HepG2 (cell line): ENCODE measurements around the gene SERPINB1. TPM values are rescaled to one million over a fixed set of nuclear protein-coding genes. Genes with fewer than 3 reads are reported as not detected.

Experiments
- ATAC-seq: fragments of 200-7000 bp; cut with Tn5 transposase; 3 replicates; pipeline ENCODE4 v1.9.1; 2020; ENCODE audit warnings: mild to moderate bottlenecking, moderate library complexity
- BruUV-seq: library from RNA; stranded (reverse); fragments of 400-500 nt; replicated peaks from 2 replicates; lab custom pipeline; 2021; lab: Mats Ljungman, UMichigan
- CTCF ChIA-PET: fragments of 300-600 bp; formaldehyde crosslinking; extraction: SDS; loops from one replicate; lab custom pipeline; 2021; ENCODE audit warnings: low total read pairs, inconsistent platforms, low intra/inter-chr PET ratio; lab: Yijun Ruan, JAX
- POLR2A ChIA-PET: fragments of 350-600 bp; sonication (Branson Sonifier 250); formaldehyde crosslinking; loops from one replicate; lab custom pipeline; 2020; ENCODE audit warnings: antibody characterized with exemption, inconsistent platforms; lab: Yijun Ruan, JAX
- DNase-seq: peaks from one replicate; pipeline ENCODE4 v3.0.0-alpha.2; 2015; ENCODE audit warnings: low spot score
- FAIRE-seq: peaks from 3 replicates; lab custom pipeline; 2011; peaks lifted over from hg19 to GRCh38; lab: Jason Lieb, UNC
- H2AFZ ChIP-seq: one replicate; pipeline ENCODE4 v1.6.1; 2011; ENCODE audit warnings: low read length, inconsistent platforms
- H3K27ac ChIP-seq: fragments of 300-600 bp; 3 replicates; pipeline ENCODE4 v1.8.0; 2011; ENCODE audit warnings: mixed run types, mild to moderate bottlenecking, mixed read lengths, low read length, inconsistent platforms; ENCODE audit not compliant: insufficient read depth; ENCODE audit errors: extremely low read length
- H3K27me3 ChIP-seq, 2 experiments: fragments of 200-600 bp in 1 of 2; 2 replicates in 1 of 2; 3 replicates in 1 of 2; pipeline versions ENCODE4 v1.6.0 to v1.8.0; 2011; ENCODE audit warnings: low read length in 2 of 2, mild to moderate bottlenecking in 2 of 2, moderate library complexity in 2 of 2, inconsistent platforms in 1 of 2; ENCODE audit not compliant: insufficient read depth in 2 of 2, control insufficient read depth in 1 of 2
- H3K36me3 ChIP-seq, 2 experiments: fragments of 200-600 bp in 1 of 2; replicated peaks in 1 of 2; 2 replicates in 1 of 2; 3 replicates in 1 of 2; pipeline versions ENCODE4 v1.5.1 to v1.8.0; 2011; ENCODE audit warnings: low read length in 2 of 2, inconsistent platforms in 1 of 2; ENCODE audit not compliant: insufficient read depth in 2 of 2, control insufficient read depth in 1 of 2
- H3K4me1 ChIP-seq: 2 replicates; pipeline ENCODE4 v1.5.1; 2012; ENCODE audit warnings: low read length, inconsistent platforms; ENCODE audit not compliant: insufficient read depth
- H3K4me2 ChIP-seq: 2 replicates; pipeline ENCODE4 v1.6.0; 2011; ENCODE audit warnings: low read depth, low read length, inconsistent platforms
- H3K4me3 ChIP-seq, 3 experiments: fragments of 200-600 bp in 1 of 3; sonication (generic), shearing (Covaris generic) in 1 of 3; replicated peaks in 1 of 3; 2 replicates each; pipeline ENCODE4 v1.5.1; 2011 to 2016; ENCODE audit warnings: low read length in 3 of 3, inconsistent platforms in 2 of 3, low read depth in 2 of 3, mild to moderate bottlenecking in 2 of 3, control low read depth in 1 of 3, mixed read lengths in 1 of 3; ENCODE audit not compliant: insufficient read depth in 1 of 3
- H3K79me2 ChIP-seq: one replicate; pipeline ENCODE4 v1.6.1; 2011; ENCODE audit warnings: low read length, inconsistent platforms; ENCODE audit not compliant: insufficient read depth
- H3K9ac ChIP-seq: 2 replicates; pipeline ENCODE4 v1.6.0; 2011; ENCODE audit warnings: mild to moderate bottlenecking, low read depth, low read length, inconsistent platforms; ENCODE audit not compliant: insufficient read depth
- H3K9me3 ChIP-seq: 2 replicates; pipeline ENCODE4 v1.5.1; 2012; ENCODE audit warnings: mild to moderate bottlenecking, low read length
- H4K20me1 ChIP-seq: 2 replicates; pipeline ENCODE4 v1.6.0; 2011; ENCODE audit warnings: inconsistent platforms, mild to moderate bottlenecking, low read length, moderate library complexity; ENCODE audit not compliant: insufficient read depth
- ELF3 ChIP-seq: IDR thresholded peaks from 2 replicates; pipeline ENCODE4 v1.6.1; 2016; ENCODE audit warnings: missing genetic modification reagents, missing compliant biosample characterization
- ZBTB42 ChIP-seq: sonication (generic); formaldehyde crosslinking; IDR thresholded peaks from 2 replicates; pipeline ENCODE4 v1.5.0; 2020; ENCODE audit warnings: mild to moderate bottlenecking, missing genetic modification reagents
- ZNF607 ChIP-seq: sonication (generic); formaldehyde crosslinking; IDR thresholded peaks from 2 replicates; pipeline ENCODE4 v1.5.1; 2020; ENCODE audit warnings: missing genetic modification reagents, mild to moderate bottlenecking, borderline replicate concordance
- ZNF777 ChIP-seq: sonication (generic); formaldehyde crosslinking; IDR thresholded peaks from 2 replicates; pipeline ENCODE4 v1.4.0; 2020; ENCODE audit warnings: missing genetic modification reagents
- WGBS: methylation state at CpG from one replicate; pipeline ENCODE4 v1.1.6; 2017; ENCODE audit warnings: low lambda C conversion rate; 5-methylcytosine and 5-hydroxymethylcytosine counted together
- in situ Hi-C: cut with HindIII; loops from 2 replicates; pipeline ENCODE4 v1.10.0; 2017; ENCODE audit warnings: low pct_unique_long_range_greater_than_20kb; ENCODE audit not compliant: extremely low pct_ligation_motif_present
- intact Hi-C: fragments of 100-400 bp; cut with micrococcal nuclease; formaldehyde crosslinking; loops from one replicate; pipeline ENCODE4 v1.10.0; 2022; ENCODE audit not compliant: unreplicated experiment
- polyA plus RNA-seq, 8 experiments: library from polyadenylated mRNA; depleted of rRNA in 3 of 8; stranded (reverse) in 7 of 8; unstranded in 1 of 8; fragments of >200 nt; fragmentation: Illumina TruSeq in 4 of 8; extraction: Trizol in 4 of 8; gene quantifications; 2 replicates each; pipeline versions ENCODE4 v1.2.1 to v1.2.3, GENCODE V29; 2011 to 2016; ENCODE audit warnings: low read depth in 4 of 8, missing spikeins in 1 of 8, mixed read lengths in 1 of 8; ENCODE audit not compliant: insufficient read depth in 1 of 8
- total RNA-seq, 5 experiments: library from RNA; depleted of rRNA; stranded (reverse); fragments of >200 nt; fragmentation: Illumina TruSeq; extraction: Trizol; gene quantifications; 2 replicates each; pipeline ENCODE4 v1.2.3, GENCODE V29; 2016; ENCODE audit warnings: low read depth in 1 of 5
- TF ChIP-seq, protein P1 (sequence below): sonication (generic); formaldehyde crosslinking; IDR thresholded peaks from 2 replicates; pipeline ENCODE4 v1.5.1; 2020; ENCODE audit warnings: mild to moderate bottlenecking, moderate library complexity, missing genetic modification reagents
- TF ChIP-seq, protein P2 (sequence below), 2 experiments: sonication (generic) in 1 of 2; formaldehyde crosslinking in 1 of 2; IDR thresholded peaks; 2 replicates each; pipeline versions ENCODE4 v1.4.0 to v1.6.1; 2016 to 2020; ENCODE audit warnings: borderline replicate concordance in 1 of 2, low read depth in 1 of 2, mild to moderate bottlenecking in 1 of 2, missing genetic modification reagents in 1 of 2

The SERPINB1 gene
- total and polyA plus RNA-seq, 2 of the 13 experiments (the other 11 are each of a cell fraction or from before 2014, with no cell fraction given) = 41.4 to 60.5 TPM

DNA sequence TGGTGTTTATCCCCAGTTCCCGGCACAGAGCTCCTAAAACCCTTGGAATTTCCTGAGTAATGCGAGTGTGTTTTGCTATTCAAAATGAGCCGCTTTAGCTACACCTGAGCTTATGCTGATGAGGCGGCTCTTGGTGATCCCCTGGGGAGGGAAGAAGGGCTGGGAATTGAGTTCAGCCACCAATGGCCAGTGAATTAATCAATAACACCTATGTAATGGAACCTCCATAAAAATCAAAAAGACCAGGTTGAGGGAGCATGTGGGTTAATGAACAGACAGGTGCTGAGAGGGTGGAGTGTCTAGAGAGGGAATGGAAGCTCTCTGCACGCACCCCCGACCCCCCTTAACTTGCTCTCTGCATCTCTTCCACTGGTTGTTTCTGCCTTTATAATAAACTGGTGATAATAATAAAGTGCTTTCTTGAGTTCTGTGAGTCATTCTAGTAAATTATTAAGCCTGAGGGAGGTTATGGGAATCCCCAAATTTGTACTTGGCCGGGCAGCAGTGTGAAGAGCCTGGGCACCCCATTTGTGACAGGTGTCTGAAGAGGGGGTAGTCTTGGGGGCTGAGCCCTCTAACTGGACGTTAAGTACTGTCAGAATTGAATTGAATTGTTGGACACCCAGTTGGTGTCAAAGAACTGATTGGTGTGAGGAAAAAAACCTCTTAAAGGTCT, 24.6 kb upstream of the SERPINB1 start:
- Histone ChIP-seq H2AFZ (no peak overlapping the region), H3K4me3 (peak overlapping the region in 1 of 3 experiments; percentile 16; a peak in 1 of 6 replicates), H3K36me3 (no peaks in the 10 kb centered on the region), H3K9me3 (no peaks in the 10 kb centered on the region), H3K27ac (no peak overlapping the region), H3K79me2 (no peaks in the 10 kb centered on the region), H4K20me1 (no peaks in the 10 kb centered on the region), H3K27me3 (no peaks in the 10 kb centered on the region), H3K9ac (no peak overlapping the region), H3K4me1 (peaks cover 61% of the 10 kb centered on the region), H3K4me2 (peak overlapping the region; percentile 52)
- POLR2A ChIA-PET = interaction anchor here (1.0 to 3.0 kb wide), 8 partner anchors 9 to 197 kb away, joined by 3 to 14 read pairs (median 6); partner anchors contain the start of genes SERPINB1 and SERPINB9
- BruUV-seq = no TSS peak
- WGBS = 29% methylated on average over 8 of the region's 8 CpGs
- in situ Hi-C loops = no loop called here
- ATAC-seq (no peak), DNase-seq (no peak), FAIRE-seq (no peak)
- intact Hi-C loops = no loop called here
- TF ChIP-seq ZNF777 (CRISPR knock-in tag) (no peak), ZBTB42 (CRISPR knock-in tag) (0 out of 2 replicates have a peak, but pooled peaks have one; percentile 25), ELF3 (CRISPR knock-in tag) (0 out of 2 replicates have a peak, but pooled peaks have one; percentile 3), ZNF607 (CRISPR knock-in tag) (0 out of 2 replicates have a peak, but pooled peaks have one; percentile 44)
- TF ChIP-seq, protein P1, sequence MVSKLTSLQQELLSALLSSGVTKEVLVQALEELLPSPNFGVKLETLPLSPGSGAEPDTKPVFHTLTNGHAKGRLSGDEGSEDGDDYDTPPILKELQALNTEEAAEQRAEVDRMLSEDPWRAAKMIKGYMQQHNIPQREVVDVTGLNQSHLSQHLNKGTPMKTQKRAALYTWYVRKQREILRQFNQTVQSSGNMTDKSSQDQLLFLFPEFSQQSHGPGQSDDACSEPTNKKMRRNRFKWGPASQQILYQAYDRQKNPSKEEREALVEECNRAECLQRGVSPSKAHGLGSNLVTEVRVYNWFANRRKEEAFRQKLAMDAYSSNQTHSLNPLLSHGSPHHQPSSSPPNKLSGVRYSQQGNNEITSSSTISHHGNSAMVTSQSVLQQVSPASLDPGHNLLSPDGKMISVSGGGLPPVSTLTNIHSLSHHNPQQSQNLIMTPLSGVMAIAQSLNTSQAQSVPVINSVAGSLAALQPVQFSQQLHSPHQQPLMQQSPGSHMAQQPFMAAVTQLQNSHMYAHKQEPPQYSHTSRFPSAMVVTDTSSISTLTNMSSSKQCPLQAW = 0 out of 2 replicates have a peak, but pooled peaks have one; percentile 51
- TF ChIP-seq, protein P2, sequence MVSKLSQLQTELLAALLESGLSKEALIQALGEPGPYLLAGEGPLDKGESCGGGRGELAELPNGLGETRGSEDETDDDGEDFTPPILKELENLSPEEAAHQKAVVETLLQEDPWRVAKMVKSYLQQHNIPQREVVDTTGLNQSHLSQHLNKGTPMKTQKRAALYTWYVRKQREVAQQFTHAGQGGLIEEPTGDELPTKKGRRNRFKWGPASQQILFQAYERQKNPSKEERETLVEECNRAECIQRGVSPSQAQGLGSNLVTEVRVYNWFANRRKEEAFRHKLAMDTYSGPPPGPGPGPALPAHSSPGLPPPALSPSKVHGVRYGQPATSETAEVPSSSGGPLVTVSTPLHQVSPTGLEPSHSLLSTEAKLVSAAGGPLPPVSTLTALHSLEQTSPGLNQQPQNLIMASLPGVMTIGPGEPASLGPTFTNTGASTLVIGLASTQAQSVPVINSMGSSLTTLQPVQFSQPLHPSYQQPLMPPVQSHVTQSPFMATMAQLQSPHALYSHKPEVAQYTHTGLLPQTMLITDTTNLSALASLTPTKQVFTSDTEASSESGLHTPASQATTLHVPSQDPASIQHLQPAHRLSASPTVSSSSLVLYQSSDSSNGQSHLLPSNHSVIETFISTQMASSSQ (IDR thresholded peaks at IDR 0.05; ENCODE audit: low read depth) = 0 out of 2 replicates have a peak, but pooled peaks have one; percentile 28
- TF ChIP-seq, protein P2 (CRISPR knock-in tag; IDR thresholded peaks at IDR 0.05; ENCODE audit: borderline replicate concordance) = 0 out of 2 replicates have a peak, but pooled peaks have one; percentile 23
- CTCF ChIA-PET = no interaction called here
